ENCODE results near the gene NELL1.
"Not testable (repeated sequence)": the region's sequence is repeated elsewhere in the genome, so short reads cannot be mapped to it uniquely, and the experiment has no call there.

Gene NELL1

GRCh38 chr11:20771681-20772080 is 102.3 kb downstream of the NELL1 start:
- DNase-seq = no peak

DNA sequence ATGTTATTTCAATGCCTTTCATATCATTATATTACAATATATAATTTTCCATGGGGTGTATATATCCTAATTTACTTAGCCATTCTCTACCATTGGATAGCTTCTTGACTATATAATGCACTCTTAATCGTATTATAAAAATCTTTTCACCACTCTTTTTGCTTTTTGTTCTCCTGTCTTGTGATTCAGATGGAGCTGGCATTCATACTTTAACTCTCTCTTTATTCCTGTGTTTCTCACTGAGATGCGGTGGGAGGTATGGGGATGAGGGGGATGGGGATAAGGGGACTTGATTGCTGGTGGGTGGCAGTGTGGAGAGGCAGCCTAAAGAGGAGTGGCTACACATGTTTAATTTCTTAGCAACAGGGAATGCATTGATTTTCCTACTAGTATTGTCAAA is 105.9 kb downstream of the NELL1 start:
- DNase-seq = no peak

DNA sequence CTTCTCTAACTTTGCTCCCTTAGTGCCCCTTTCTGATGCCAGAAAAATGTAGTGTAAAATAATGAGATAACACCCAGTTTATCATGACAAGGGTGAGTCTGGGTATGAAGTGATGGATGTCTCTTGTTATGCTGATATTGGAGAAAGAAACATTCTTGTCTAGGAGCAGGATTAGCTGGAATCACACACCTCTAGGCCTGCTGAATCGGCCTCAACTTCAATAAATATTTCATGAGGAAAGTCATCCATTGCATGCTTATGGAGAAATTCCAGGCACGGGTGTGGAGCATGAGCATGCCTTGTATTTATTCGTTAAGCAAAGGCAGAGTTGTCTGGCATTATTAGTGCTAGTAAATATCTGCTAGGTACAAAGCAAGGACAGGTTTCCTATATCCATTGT is 113.4 kb downstream of the NELL1 start:
- no peak for DNase-seq

GRCh38 chr11:20783220-20783619 is 113.8 kb downstream of the NELL1 start:
- DNase-seq = no peak

DNA sequence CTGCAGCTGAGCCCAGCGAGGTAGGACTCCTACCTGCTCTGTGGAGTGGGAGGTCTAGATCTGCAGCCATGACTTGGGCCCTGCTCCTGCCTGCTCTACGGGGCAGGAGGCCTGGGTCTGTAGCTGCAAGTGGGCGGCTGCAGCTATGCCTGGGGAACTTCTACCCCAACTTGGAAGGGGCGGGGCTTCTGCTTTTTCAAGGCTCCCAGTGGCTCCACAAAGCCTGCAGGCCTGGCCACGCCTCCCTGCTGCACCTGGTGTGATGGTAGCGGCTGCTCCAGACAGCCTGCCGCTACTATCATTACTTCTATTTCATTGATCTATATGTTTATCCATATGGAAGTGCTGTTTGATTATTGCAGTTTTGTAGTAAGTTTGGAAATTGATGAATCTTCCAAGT is 121.2 kb downstream of the NELL1 start:
- DNase-seq = no peak

- no peak for DNase-seq
These were observed 125.6 kb downstream of the NELL1 start for GRCh38 chr11:20795005-20795404.

GRCh38 chr11:20808328-20808727 is 138.9 kb downstream of the NELL1 start:
- no peak for DNase-seq

DNA sequence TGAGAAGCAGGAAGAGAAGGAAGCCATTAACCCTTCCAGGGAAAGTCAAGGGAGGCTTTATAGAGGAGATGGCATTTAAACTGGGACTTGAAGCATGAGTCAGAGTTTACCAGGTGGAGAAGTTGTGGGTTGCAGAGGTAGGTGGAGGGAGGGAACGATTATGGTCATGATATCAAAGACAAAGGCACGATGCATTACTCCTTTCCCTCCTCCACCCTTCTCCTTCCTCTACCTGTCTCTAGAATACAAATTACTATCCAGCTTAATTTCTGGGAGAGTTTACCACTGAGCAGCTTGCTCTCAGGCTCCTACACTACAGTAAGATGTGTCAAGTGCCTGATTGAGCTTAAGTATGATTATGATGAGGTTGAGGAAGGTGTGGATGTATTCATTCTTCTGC is 151.7 kb downstream of the NELL1 start:
- DNase-seq = no peak

DNA sequence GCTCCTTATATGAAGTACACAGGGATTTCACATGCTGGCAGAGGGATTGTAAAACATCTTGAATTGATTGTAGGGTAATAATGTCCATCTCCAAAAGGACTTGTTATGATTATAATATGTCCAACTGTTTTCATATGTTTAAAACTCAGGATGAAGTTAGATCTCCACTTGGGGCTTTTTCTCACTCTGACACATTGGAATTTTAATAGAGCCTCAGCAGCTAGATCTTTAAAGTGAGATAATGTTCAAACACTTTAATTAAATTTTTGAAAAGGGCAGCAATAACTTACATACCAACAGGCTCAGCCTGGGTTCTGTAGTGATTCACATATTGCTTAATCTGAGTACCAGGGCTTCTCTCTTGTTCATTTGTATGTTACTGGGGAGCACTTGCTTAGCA is 152.1 kb downstream of the NELL1 start:
- DNase-seq = no peak

DNA sequence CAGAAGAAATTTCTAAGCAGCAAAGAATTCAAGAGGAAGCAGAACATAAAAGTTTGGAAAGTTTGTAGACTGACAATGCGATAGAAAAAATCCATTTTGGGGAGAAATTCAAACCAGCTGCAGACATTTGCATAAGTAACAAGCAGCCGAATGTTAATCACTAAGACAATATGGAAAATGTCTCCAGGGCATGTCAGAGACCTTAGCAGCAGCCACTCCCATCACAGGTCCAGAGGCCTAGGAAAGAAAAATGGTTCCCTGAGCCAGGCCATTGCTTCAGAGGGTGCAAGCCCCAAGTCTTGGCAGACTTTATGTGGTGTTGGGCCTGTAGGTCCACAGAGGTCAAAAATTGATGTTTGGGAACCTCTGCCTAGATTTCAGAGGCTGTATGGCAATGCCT is 155.4 kb downstream of the NELL1 start:
- DNase-seq = no peak

DNA sequence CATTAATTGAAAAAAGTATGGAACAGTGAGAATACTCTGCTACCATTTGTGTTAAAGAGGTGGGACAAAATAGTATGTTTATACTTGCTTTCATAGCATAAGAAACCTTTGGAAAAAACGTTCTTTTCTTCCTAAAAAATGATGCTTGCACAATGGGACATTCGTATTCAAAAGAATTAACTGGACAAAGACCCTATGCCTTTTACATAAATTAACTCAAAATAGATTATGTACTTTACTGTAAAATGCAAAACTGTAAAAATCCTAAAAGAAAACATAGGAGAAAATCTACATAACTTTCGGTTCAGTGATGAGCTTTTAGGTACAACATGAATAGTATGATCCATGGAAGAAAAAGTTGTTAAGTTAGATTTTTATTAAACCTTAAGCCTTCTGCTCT is 166.2 kb downstream of the NELL1 start:
- DNase-seq = no peak

- DNase-seq = no peak
These were observed 169.8 kb downstream of the NELL1 start for GRCh38 chr11:20839231-20839630.

DNA sequence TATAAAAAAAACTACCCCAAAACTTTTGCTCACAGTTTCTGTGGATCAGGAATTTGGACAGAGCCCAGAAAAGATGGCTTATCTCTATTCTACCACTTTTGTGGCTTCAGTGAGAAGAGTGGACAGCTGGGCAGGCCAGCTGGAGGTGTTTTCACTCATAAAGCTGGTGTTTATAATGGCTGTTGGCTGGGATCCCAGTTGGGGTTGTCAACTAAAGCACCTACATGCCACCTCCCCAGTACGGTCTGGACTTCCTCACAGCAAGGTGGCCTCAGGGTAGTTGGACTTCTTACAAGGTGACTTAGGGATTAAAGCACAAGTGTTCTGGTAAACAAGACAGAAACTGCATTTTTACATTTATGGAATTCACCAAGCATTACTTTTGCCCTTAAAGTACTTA is 171.0 kb downstream of the NELL1 start:
- DNase-seq = no peak

DNA sequence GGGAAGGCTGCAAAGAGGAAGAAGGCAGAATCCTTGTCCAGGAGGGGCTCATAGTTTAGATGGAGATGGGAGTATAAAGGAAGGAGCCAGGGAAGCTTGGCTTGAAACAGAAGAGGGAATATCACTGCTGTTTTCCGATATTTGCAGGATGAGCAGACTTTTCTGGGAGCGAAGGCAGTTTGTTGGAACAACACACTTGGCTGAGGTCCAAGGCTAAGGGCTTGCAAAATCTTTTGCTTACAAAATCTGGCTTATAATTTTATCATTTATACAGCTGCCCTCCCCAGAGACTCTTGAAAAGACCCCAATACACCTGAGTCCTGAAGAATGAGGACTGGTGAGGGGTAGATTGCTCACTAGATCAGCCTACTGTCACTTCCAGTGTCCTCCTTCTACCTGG is 174.8 kb downstream of the NELL1 start:
- no peak for DNase-seq

DNA sequence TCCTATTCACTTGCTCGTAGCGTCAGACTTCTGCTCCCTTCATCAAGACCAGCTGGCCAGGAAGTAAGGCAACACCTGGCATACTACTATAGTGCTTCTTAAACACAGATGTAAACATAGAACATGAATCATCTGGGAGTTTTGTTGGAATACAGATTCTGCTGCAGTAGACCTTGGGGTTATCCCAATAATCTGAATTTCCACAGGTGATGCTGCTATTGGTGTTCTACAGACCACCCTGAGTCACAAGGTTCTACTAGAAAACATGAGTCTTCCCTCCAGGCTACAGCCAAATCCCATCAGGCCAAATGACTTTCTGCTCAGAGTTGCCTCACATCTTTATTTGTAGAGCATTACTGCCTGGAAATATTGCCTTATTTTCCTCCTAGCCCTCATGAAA is 175.2 kb downstream of the NELL1 start:
- DNase-seq = no peak

DNA sequence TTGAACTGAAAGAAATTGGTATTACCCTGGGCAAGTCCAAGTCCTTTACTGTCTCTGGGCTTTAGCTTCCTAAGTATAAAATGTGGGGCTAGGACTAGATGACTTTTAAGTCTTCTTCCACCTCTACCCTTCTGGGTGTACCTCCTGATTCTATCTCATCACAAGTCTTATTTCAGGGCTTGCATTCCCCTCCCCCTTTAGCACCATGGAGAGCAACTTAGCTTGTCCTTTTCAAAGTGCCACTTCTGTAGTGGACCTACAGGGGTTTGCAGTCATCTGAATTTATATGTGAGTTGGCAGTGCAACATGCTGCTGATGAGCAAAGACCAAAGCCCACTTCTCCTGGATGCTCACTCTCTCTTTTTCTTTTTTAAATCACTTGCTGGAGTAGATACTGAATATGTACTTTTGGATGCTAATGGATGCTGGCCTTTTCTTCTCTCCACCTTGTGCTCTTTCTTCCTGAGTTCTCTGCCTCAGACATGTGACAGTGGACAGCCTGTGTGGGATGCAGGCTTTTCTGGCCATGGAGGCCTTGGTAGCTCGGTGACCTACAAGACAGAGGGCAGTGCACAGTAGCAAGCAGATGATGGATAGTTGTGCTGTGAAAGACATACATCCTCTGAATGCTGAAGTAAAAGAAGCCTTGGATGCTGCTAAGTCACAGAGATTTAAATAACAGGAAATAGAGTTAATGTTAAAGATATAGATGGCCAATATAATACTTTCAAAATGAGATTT is 185.0 kb downstream of the NELL1 start:
- no peak for DNase-seq

- no peak for DNase-seq
These were observed 191.9 kb downstream of the NELL1 start for GRCh38 chr11:20861322-20861721.

DNA sequence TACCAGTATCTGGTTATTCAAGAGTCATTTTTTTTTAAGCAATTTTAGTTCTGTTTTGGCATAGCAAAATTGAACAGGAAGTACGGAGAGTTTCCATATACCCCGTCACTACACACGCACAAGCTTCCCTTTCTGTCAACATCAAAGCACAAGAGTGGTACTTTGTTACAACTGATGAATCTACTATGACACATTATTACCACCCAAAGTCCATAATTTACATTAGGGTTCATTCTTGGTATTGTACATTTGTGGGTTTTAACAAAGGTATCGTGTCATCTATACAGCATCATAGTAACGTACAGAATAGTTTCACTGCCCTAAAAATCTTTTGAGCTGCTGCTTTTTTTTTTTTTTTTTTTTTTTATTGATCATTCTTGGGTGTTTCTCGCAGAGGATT is 192.9 kb downstream of the NELL1 start:
- DNase-seq = not testable (repeated sequence)

DNA sequence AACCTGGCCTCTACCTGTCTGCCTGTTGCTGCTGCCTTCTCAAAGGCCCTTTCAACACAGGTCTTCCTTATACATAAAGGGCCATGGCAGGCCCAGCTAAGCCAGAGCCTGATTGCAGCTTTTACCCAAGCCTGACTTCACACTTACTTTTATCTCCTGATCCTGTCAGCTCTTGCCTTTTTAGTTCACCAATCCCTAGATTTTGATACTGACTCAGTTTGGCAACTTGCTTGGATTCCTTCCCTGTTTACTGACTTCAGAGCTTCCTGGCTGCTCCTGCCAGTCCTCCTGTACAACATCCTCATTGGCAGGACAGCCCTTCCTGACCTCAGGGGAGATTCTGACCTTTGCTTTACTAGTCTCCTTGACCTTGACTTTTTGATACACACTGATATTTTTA is 195.2 kb downstream of the NELL1 start:
- no peak for DNase-seq

GRCh38 chr11:20865161-20865560 is 195.8 kb downstream of the NELL1 start:
- no peak for DNase-seq

DNA sequence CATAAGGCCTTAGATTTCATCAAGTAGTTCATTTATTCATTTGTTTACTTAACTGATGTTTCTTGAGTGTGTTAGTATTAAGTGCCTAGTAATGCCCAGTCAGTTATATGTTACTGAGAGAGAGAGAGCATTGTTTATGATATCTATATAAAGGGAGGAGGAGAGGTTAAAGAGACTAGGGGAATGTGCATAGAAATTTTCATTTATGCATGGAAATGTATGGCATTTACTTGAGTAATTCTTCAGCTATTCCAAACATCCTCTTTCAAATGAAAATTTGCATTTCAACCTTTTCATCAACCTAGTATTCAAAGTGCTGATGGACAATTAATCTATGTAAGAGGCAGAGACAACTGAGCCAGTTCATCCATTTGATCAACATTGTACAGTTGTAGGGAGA is 199.7 kb downstream of the NELL1 start:
- no peak for DNase-seq

DNA sequence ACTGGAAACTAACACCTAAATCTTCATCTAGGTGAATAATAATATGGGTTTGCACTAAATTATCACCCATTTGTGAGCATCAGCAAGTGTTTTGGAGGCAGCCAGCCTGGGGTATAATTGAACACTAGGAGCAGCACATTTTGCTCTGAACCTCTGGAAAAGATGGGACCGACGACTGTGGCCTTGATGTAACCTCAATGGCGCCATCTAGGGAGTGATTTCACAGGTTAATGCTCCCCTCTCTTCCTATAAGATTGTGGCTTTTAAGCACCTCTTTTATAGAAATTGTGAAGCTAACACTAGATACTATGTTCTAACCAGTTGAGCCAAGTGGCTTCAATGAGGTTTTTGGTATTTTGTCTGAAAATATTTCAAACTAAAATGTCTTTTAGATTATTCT is 203.7 kb downstream of the NELL1 start:
- peak in 1 of 2 donors; percentile 2 for DNase-seq

DNA sequence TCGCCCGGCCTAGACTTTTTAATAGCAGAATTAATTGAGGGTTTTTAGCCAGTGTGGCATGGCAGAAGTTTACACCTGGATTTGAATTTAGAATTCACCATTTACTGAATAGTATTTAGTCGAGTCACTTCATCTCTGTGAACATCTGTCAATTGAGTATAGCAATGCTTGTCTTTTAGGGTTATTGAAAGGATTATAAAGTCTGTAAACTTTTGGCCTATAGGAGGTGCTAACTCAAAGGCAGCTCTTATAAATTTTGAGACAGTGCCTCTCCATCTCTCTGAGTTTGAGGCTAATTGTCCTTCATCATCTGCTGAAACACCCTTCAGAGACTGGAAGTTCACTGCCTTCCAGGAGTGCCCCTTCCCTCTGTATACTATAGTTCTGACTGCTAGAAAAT is 205.0 kb downstream of the NELL1 start:
- no peak for DNase-seq

DNA sequence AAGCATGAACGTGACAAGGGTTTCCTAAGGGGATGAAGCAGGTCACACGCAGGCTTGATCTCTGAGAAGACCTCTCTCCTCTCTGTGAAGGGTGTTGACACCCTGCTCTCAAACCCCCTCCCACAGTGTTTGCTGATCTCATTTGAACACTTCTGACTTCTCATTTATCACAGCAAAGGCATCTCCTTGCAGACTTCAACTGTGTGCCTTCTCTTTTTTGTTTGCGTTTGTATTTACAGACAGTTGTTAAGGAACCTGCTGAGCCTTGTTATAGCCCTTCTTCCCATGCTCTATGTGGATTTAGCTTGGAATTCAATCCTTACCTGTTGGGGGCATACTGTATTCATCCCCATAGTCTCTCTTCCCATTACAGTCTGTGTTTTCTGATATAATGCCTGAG is 206.5 kb downstream of the NELL1 start:
- DNase-seq = no peak

GRCh38 chr11:20876738-20877137 is 207.4 kb downstream of the NELL1 start:
- DNase-seq = no peak

DNA sequence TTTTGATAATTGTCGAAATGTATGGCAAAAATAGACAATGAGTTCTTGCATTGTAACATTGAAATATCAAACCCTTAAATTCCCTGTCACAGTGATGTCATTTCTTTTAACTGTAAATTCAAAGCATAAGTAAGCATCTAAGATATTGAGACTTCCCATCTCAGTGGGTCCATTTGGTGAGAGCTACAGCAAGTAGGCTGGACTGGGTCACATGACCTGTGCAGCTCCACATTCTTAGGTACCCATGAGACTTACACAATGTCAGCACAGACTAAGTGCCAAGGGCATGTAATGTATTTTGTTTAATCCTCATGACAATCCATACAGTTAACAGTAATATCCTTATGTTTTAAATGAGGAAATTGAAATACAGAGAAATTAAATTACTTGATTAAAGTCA is 210.7 kb downstream of the NELL1 start:
- DNase-seq = no peak
